ENCODE results near the gene ZNF536.

DNA sequence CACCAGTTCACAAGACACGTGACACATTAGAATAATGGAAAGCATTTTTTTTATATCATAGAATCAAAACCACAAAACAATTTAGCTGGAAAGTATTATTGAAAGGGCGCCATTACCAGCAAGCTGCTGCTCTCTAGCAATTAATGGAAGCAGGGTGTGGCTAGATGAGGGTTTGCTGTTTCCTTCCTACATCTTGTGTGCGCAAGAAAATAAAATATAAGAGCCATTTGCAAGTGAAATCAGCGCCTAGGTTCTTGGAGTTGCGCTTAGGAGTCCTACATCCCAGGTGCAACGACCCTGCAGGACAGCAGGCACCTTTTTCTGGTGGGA lies 140.9 kb downstream of the ZNF536 start:
- TF ChIP-seq CTCF (IDR thresholded peaks at IDR 0.05) (no peak), POLR2AphosphoS5 (IDR thresholded peaks at IDR 0.05) (no peak), POLR2A (IDR thresholded peaks at IDR 0.05) (no peak), EP300 (IDR thresholded peaks at IDR 0.05) (no peak)
